B cell (primary cell): ENCODE measurements around the gene IFITM1. TPM values are rescaled to one million over a fixed set of nuclear protein-coding genes. Genes with fewer than 3 reads are reported as not detected.

Experiments used
- ATAC-seq: fragments of 200-7000 bp; cut with Tn5 transposase; one replicate; pipeline ENCODE4 v1.10.0; 2021; ENCODE audit warnings: low read depth, mild to moderate bottlenecking, moderate number of reproducible peaks, moderate library complexity
- CTCF ChIA-PET: fragments of 350-600 bp; sonication (Branson Sonifier 250); formaldehyde crosslinking; loops from one replicate; lab custom pipeline; 2021; ENCODE audit warnings: antibody characterized with exemption, inconsistent platforms; lab: Charles Lee
- POLR2A ChIA-PET: fragments of 350-600 bp; sonication (Branson Sonifier 250); formaldehyde crosslinking; loops from one replicate; lab custom pipeline; 2021; ENCODE audit warnings: antibody characterized with exemption; lab: Charles Lee
- DNase-seq: peaks from one replicate; pipeline ENCODE4 v3.0.0; 2013
- H2AFZ ChIP-seq: 2 replicates; pipeline ENCODE4 v1.6.1; 2012; ENCODE audit warnings: mild to moderate bottlenecking, low read depth, low read length; ENCODE audit not compliant: insufficient read depth, poor library complexity, severe bottlenecking
- H3K27ac ChIP-seq, 2 donors: 1 replicate in 1 of 2; 2 replicates in 1 of 2; pipeline ENCODE4 v1.5.1; 2012 to 2013; ENCODE audit warnings: low read length in 2 of 2, mild to moderate bottlenecking in 2 of 2, moderate library complexity in 1 of 2
- H3K27me3 ChIP-seq, 4 experiments: fragments of 200-600 bp in 1 of 4; sonication (generic) in 1 of 4; replicated peaks in 1 of 4; 1 replicate in 2 of 4; 2 replicates in 2 of 4; pipeline versions ENCODE4 v1.6.1 to v1.7.0; 2013 to 2016; ENCODE audit warnings: low read length in 3 of 4, mild to moderate bottlenecking in 2 of 4, mixed read lengths in 1 of 4, moderate library complexity in 1 of 4; ENCODE audit not compliant: insufficient read depth in 4 of 4, control insufficient read depth in 3 of 4; ENCODE audit errors: control extremely low read depth in 1 of 4
- H3K36me3 ChIP-seq, 2 experiments: replicated peaks in 1 of 2; 1 replicate in 1 of 2; 2 replicates in 1 of 2; pipeline versions ENCODE4 v1.6.1 to v1.7.1; 2013; ENCODE audit warnings: low read length in 1 of 2; ENCODE audit not compliant: insufficient read depth in 2 of 2, control insufficient read depth in 1 of 2; ENCODE audit errors: control extremely low read depth in 1 of 2, extremely low read depth in 1 of 2
- H3K4me1 ChIP-seq, 2 donors: fragments of 200-600 bp in 1 of 2; sonication (generic) in 1 of 2; 1 replicate in 1 of 2; 2 replicates in 1 of 2; pipeline versions ENCODE4 v1.5.1 to v1.6.1; 2013 to 2017; ENCODE audit warnings: low read length in 2 of 2; ENCODE audit not compliant: control insufficient read depth in 2 of 2, insufficient read depth in 2 of 2
- H3K4me2 ChIP-seq: replicated peaks from 2 replicates; pipeline ENCODE3; 2012; ENCODE audit warnings: mild to moderate bottlenecking, low read depth, low read length; ENCODE audit not compliant: poor library complexity, severe bottlenecking
- H3K4me3 ChIP-seq, 5 experiments: fragments of 200-600 bp in 1 of 5; sonication (generic) in 1 of 5; 1 replicate in 3 of 5; 2 replicates in 2 of 5; pipeline versions ENCODE4 v1.5.1 to v1.7.0; 2011 to 2016; ENCODE audit warnings: low read length in 4 of 5, mild to moderate bottlenecking in 4 of 5, low read depth in 2 of 5, control low read depth in 1 of 5, moderate library complexity in 1 of 5; ENCODE audit not compliant: insufficient read depth in 1 of 5; ENCODE audit errors: control extremely low read depth in 1 of 5, extremely low read depth in 1 of 5
- H3K79me2 ChIP-seq: fragments of 200-600 bp; sonication (generic); one replicate; pipeline ENCODE4 v1.6.0; 2016; ENCODE audit warnings: low read length; ENCODE audit not compliant: control insufficient read depth, insufficient read depth
- H3K9ac ChIP-seq: fragments of 200-600 bp; sonication (generic); 2 replicates; pipeline ENCODE4 v1.6.1; 2017; ENCODE audit warnings: mild to moderate bottlenecking, low read length, moderate library complexity
- H3K9me3 ChIP-seq, 3 donors: one replicate each; pipeline versions ENCODE4 v1.6.1 to v1.7.1; 2013; ENCODE audit warnings: low read length in 2 of 3; ENCODE audit not compliant: control insufficient read depth in 2 of 3, insufficient read depth in 1 of 3; ENCODE audit errors: control extremely low read depth in 1 of 3
- H4K20me1 ChIP-seq: 2 replicates; pipeline ENCODE4 v1.6.0; 2012; ENCODE audit warnings: mild to moderate bottlenecking, low read length; ENCODE audit not compliant: insufficient read depth, control insufficient read depth, poor library complexity, severe bottlenecking
- H3K27ac Mint-ChIP-seq: one replicate; pipeline ENCODE4 v1.8.0; 2021; ENCODE audit warnings: mixed read lengths
- H3K27me3 Mint-ChIP-seq: one replicate; pipeline ENCODE4 v1.8.0; 2021; ENCODE audit warnings: mixed read lengths
- H3K4me1 Mint-ChIP-seq: one replicate; pipeline ENCODE4 v1.8.0; 2021; ENCODE audit warnings: mixed read lengths
- H3K4me3 Mint-ChIP-seq: one replicate; pipeline ENCODE4 v1.8.0; 2021; ENCODE audit warnings: mixed read lengths
- H3K9me3 Mint-ChIP-seq: one replicate; pipeline ENCODE4 v1.8.0; 2022; ENCODE audit warnings: mixed read lengths; ENCODE audit not compliant: insufficient read depth
- EZH2 ChIP-seq: IDR thresholded peaks from 2 replicates; pipeline ENCODE4 v1.6.1; 2012; ENCODE audit warnings: borderline replicate concordance, low read depth, mild to moderate bottlenecking, moderate library complexity, low read length; ENCODE audit not compliant: insufficient read depth, poor library complexity, severe bottlenecking
- WGBS: methylation state at CpG from one replicate; pipeline ENCODE4 v1.1.5; 2013; ENCODE audit warnings: missing lambda C conversion rate; ENCODE audit not compliant: insufficient coverage; 5-methylcytosine and 5-hydroxymethylcytosine counted together
- intact Hi-C: fragments of 100-400 bp; cut with micrococcal nuclease; formaldehyde crosslinking; loops from one replicate; pipeline ENCODE4 v1.10.0; 2022
- polyA plus RNA-seq: library from polyadenylated mRNA; depleted of rRNA; stranded (reverse); fragments of >200 nt; gene quantifications from 2 replicates; pipeline ENCODE4 v1.2.3, GENCODE V29; 2012
- total RNA-seq, 2 donors: library from RNA; stranded (reverse); fragments of 120-200 nt in 1 of 2; gene quantifications; 1 replicate in 1 of 2; 2 replicates in 1 of 2; pipeline versions ENCODE4 v1.2.3 to v1.2.4, GENCODE V29; 2013 to 2022
- TF ChIP-seq, protein P1 (sequence below): fragments of 200-600 bp; IDR thresholded peaks from one replicate; pipeline ENCODE4 v1.8.0; 2022; ENCODE audit warnings: antibody characterized with exemption, mild to moderate bottlenecking

Gene IFITM1
- total and polyA plus RNA-seq, 2 donors (not counting 1 experiment from before 2014, with no cell fraction given): 19.5 to 83.7 TPM

DNA sequence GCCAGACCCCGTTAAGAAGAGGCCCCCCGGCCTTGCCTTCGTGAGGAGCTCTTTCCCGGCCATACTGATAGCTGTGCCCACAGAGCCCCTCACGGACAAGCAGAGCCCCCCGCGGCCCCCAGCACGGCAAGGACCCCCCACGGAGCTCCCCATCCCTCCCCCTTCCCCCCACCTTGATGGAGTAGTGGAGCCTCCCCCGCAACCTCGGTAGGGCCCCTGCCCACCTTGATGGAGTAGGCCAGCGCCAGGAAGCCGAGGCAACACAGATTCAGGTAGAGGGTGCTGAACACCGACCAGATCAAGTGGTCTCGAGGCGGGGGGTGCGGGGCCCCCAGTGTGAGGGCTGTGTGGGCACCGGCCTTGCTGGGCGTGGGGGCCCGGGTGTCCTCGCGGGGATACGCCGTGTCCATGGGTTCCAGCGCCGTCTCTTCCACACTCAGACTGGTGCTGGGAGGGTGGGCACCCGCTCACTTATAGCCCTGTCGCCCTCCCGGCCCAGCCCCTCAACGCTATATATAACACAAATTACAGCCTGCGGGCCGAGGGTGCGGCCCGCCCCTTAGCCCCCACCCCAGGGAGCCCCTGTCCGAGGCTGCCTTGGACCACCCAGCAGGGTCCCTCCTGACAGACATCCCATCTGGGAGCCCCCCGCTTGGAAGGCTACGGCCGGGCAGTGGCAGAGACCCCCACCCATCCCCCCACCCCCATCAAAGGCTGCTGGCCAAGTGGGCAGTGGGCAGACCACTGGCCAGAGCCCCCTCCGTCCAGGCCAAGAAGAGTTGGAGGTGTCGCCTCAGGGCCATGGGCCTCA, 14.6 kb upstream of the IFITM1 start, which contains the start of gene IFITM5:
Gene IFITM5, minus strand, starts transcription at position 446 of the 811 bp plus-strand sequence. Its CDS starts 36 bp downstream, at position 410.
- Mint-ChIP-seq H3K27ac (peak within 1 kb of the TSS; percentile 26), H3K9me3 (no peaks in the 10 kb centered on the region), H3K4me3 (no peak within 1 kb of the TSS), H3K27me3 (peaks cover 7% of the 10 kb centered on the region), H3K4me1 (peaks cover 23% of the 10 kb centered on the region)
- Histone ChIP-seq H4K20me1 (no peaks in the 10 kb centered on the region), H3K9me3 (no peaks in the 10 kb centered on the region), H2AFZ (no peak within 1 kb of the TSS), H3K4me1 (peaks cover 15 to 18% of the 10 kb centered on the region in 2 donors), H3K4me2 (no peak within 1 kb of the TSS), H3K9ac (no peak within 1 kb of the TSS), H3K27me3 (peaks cover 0 to 15% (median 1%) of the 10 kb centered on the region in 4 experiments), H3K4me3 (no peak within 1 kb of the TSS), H3K36me3 (no peaks in the 10 kb centered on the region), H3K79me2 (no peaks in the 10 kb centered on the region), H3K27ac (no peak within 1 kb of the TSS)
- ChIA-PET POLR2A (interaction anchor here (1.0 to 1.1 kb wide), 2 partner anchors 11 to 90 kb away, joined by 3 read pairs; partner anchors contain the start of gene PGGHG), CTCF (interaction anchor here (1.2 to 5.1 kb wide), 3 partner anchors 10 to 48 kb away, joined by 3 to 32 read pairs (median 6); no protein-coding TSS in a partner anchor)
- no peak for TF ChIP-seq EZH2
- TF ChIP-seq, protein P1, sequence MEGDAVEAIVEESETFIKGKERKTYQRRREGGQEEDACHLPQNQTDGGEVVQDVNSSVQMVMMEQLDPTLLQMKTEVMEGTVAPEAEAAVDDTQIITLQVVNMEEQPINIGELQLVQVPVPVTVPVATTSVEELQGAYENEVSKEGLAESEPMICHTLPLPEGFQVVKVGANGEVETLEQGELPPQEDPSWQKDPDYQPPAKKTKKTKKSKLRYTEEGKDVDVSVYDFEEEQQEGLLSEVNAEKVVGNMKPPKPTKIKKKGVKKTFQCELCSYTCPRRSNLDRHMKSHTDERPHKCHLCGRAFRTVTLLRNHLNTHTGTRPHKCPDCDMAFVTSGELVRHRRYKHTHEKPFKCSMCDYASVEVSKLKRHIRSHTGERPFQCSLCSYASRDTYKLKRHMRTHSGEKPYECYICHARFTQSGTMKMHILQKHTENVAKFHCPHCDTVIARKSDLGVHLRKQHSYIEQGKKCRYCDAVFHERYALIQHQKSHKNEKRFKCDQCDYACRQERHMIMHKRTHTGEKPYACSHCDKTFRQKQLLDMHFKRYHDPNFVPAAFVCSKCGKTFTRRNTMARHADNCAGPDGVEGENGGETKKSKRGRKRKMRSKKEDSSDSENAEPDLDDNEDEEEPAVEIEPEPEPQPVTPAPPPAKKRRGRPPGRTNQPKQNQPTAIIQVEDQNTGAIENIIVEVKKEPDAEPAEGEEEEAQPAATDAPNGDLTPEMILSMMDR: no peak
- DNase-seq (no peak), ATAC-seq (no peak)
- WGBS: 75% methylated on average over 22 of the region's 40 CpGs
- intact Hi-C loops: no loop called here
